ENCODE results near the gene PHYH.

PHYH gene

DNA sequence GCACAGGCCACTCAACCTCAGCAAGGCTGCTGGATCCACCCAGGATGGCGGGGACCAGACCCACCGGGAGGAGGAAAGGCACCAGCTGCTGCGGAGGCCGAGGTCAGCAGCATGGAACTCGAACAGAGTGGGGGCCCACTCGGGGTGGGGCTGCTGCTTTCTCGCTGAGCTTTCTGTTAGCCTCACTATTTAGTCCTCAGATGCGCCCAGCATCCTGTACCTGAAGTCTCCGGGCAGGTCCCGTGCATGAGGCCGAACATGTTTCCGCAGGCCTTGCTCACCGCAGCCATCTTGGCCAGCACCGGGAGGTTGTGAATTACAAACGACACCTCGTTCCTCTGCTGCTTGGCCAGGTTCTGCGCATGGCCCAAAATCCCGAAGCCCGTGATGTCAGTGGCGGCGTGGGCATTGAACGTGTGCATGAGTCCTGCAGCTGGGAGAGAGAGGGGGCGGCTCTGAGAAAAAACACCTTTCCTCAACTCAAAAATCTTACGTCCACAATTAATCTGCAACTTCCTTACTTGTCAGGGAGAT is 22.8 kb upstream of the PHYH start:
- TF ChIP-seq CTCF (IDR thresholded peaks at IDR 0.05; ENCODE audit: low read depth, low read length), result no peak
- no peak for DNase-seq (ENCODE audit: low read depth, low spot score)
- in situ Hi-C loops (cut with HindIII; ENCODE audit: low sequenced_read_pairs), result no loop called here
- H3K4me3 ChIP-seq (ENCODE audit: low read depth, low read length), result no peak overlapping the region

GRCh38 chr10:13321576-13321975 is 21.7 kb upstream of the PHYH start:
- in situ Hi-C loops (cut with HindIII; ENCODE audit: low sequenced_read_pairs), result no loop called here
- no peak overlapping the region for H3K4me3 ChIP-seq (ENCODE audit: low read depth, low read length)
- TF ChIP-seq CTCF (IDR thresholded peaks at IDR 0.05; ENCODE audit: low read depth, low read length), result no peak
- DNase-seq (ENCODE audit: low read depth, low spot score), result no peak

- TF ChIP-seq CTCF (IDR thresholded peaks at IDR 0.05; ENCODE audit: low read depth, low read length), result no peak
- in situ Hi-C loops (cut with HindIII; ENCODE audit: low sequenced_read_pairs), result no loop called here
- no peak for DNase-seq (ENCODE audit: low read depth, low spot score)
- no peak overlapping the region for H3K4me3 ChIP-seq (ENCODE audit: low read depth, low read length)
Measured at GRCh38 chr10:13319166-13319565, 19.3 kb upstream of the PHYH start.

DNA sequence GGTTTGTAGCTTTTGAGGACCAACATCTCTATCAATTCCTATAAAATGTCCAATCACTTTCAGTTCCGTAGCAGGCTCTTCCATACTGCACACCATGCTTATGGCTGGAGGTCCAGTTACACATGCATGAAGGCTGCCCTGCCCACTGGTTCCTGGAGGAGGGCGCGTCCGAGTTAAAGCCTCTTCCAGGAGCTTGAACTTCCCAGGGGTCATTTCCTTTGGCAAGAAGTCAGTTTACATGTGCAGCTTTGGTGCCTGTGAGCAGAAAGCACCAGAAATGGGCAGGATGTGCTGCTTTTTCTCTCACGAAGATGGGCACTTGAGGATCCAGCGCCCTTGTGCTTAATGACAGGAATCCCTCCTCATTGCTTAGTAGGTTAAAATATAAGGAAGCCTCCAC is 17.6 kb upstream of the PHYH start:
- TF ChIP-seq CTCF (IDR thresholded peaks at IDR 0.05; ENCODE audit: low read depth, low read length), result no peak
- no peak overlapping the region for H3K4me3 ChIP-seq (ENCODE audit: low read depth, low read length)
- no peak for DNase-seq (ENCODE audit: low read depth, low spot score)
- in situ Hi-C loops (cut with HindIII; ENCODE audit: low sequenced_read_pairs), result no loop called here

- H3K4me3 ChIP-seq (ENCODE audit: low read depth, low read length), result no peak overlapping the region
- no peak for DNase-seq (ENCODE audit: low read depth, low spot score)
- TF ChIP-seq CTCF (IDR thresholded peaks at IDR 0.05; ENCODE audit: low read depth, low read length), result no peak
- in situ Hi-C loops (cut with HindIII; ENCODE audit: low sequenced_read_pairs), result no loop called here
Measured at GRCh38 chr10:13316635-13317311, 16.9 kb upstream of the PHYH start.

DNA sequence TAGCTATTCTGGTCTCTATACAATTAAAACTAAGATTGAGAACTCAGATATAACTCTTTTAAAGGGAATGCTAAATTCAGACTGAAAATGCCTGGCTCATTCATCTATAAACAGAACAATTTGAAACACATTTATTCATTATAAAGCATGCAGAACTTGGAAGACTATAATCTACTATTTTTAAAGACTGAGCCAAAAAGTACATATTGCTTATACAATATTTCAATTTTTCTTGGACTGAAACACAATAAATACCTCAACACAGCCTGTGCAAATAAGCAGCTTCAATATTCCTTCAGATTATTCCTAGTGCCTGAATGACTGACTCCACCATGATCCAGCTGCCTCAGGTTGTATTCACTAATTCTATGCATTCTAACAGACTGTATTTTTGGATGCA is 15.5 kb upstream of the PHYH start:
- TF ChIP-seq CTCF (IDR thresholded peaks at IDR 0.05; ENCODE audit: low read depth, low read length), result no peak
- in situ Hi-C loops (cut with HindIII; ENCODE audit: low sequenced_read_pairs), result no loop called here
- H3K4me3 ChIP-seq (ENCODE audit: low read depth, low read length), result no peak overlapping the region
- DNase-seq (ENCODE audit: low read depth, low spot score), result no peak
